Smooth muscle cell (in vitro differentiated cells): ENCODE measurements around the gene SELENOS. TPM values are rescaled to one million over a fixed set of nuclear protein-coding genes. Genes with fewer than 3 reads are reported as not detected.

Experiments
- DNase-seq: peaks from one replicate; lab custom pipeline; 2025; ENCODE audit not compliant: unreplicated experiment; lab: John Stamatoyannopoulos, UW
- H2AFZ ChIP-seq: fragments of 200-600 bp; sonication (generic); 2 replicates; pipeline ENCODE4 v1.6.0; 2016; ENCODE audit warnings: antibody characterized with exemption, low read depth, mild to moderate bottlenecking
- H3F3A ChIP-seq: fragments of 200-600 bp; sonication (generic); 2 replicates; pipeline ENCODE4 v1.6.0; 2017; ENCODE audit warnings: antibody characterized with exemption, low read depth
- H3K27ac ChIP-seq: fragments of 200-600 bp; sonication (generic); 2 replicates; pipeline ENCODE4 v1.5.1; 2016; ENCODE audit warnings: low read depth, mild to moderate bottlenecking
- H3K27me3 ChIP-seq: fragments of 200-600 bp; sonication (generic); 2 replicates; pipeline ENCODE4 v1.6.1; 2016; ENCODE audit warnings: low read depth, mild to moderate bottlenecking
- H3K36me3 ChIP-seq: fragments of 200-600 bp; sonication (generic); 2 replicates; pipeline ENCODE4 v1.5.1; 2016; ENCODE audit warnings: low read depth
- H3K4me1 ChIP-seq: fragments of 200-600 bp; sonication (generic); 2 replicates; pipeline ENCODE4 v1.5.1; 2016; ENCODE audit warnings: low read depth
- H3K4me2 ChIP-seq: fragments of 200-600 bp; sonication (generic); 2 replicates; pipeline ENCODE4 v1.6.0; 2016; ENCODE audit warnings: mild to moderate bottlenecking
- H3K4me3 ChIP-seq: fragments of 200-600 bp; sonication (generic); 2 replicates; pipeline ENCODE4 v1.5.1; 2016; ENCODE audit warnings: mild to moderate bottlenecking
- H3K79me2 ChIP-seq: fragments of 200-600 bp; sonication (generic); 2 replicates; pipeline ENCODE4 v1.6.0; 2016; ENCODE audit warnings: low read depth, mild to moderate bottlenecking
- H3K9ac ChIP-seq: fragments of 200-600 bp; sonication (generic); 2 replicates; pipeline ENCODE4 v1.6.0; 2016; ENCODE audit warnings: low read depth
- H3K9me3 ChIP-seq: fragments of 200-600 bp; sonication (generic); replicated peaks from 2 replicates; pipeline ENCODE4 v1.5.1; 2016; ENCODE audit warnings: low read depth
- H4K20me1 ChIP-seq: fragments of 200-600 bp; sonication (generic); 2 replicates; pipeline ENCODE4 v1.6.0; 2016; ENCODE audit warnings: low read depth
- CTCF ChIP-seq: fragments of 200-600 bp; sonication (generic); IDR thresholded peaks from 2 replicates; pipeline ENCODE4 v1.5.1; 2017; ENCODE audit warnings: borderline replicate concordance, mild to moderate bottlenecking, antibody characterized with exemption; ENCODE audit not compliant: insufficient read depth, poor library complexity, severe bottlenecking
- WGBS: methylation state at CpG from one replicate; pipeline ENCODE4 v1.1.7; 2016; ENCODE audit warnings: low lambda C conversion rate; 5-methylcytosine and 5-hydroxymethylcytosine counted together
- polyA plus RNA-seq: library from polyadenylated mRNA; unstranded; fragments of >200 nt; fragmentation: Nextera tagmentation; extraction: Ambion mirVana; gene quantifications from 2 replicates; pipeline ENCODE4 v1.2.1, GENCODE V29; 2016
- total RNA-seq: library from RNA; depleted of rRNA; stranded (reverse); fragments of >200 nt; gene quantifications from 2 replicates; pipeline ENCODE4 v1.2.3, GENCODE V29; 2014

The SELENOS gene
- total and polyA plus RNA-seq, 2 experiments from 2014 or later, result 108 to 130 TPM

GRCh38 chr15:101273534-101273933 lies 3.8 kb downstream of the SELENOS start:
- no peaks in the 10 kb centered on the region for H3K27me3 ChIP-seq
- H4K20me1 ChIP-seq, result peaks cover 48% of the 10 kb centered on the region
- peaks cover 42% of the 10 kb centered on the region for H3K36me3 ChIP-seq
- 90% methylated on average over 5 of the region's 5 CpGs for WGBS
- peaks cover 5% of the 10 kb centered on the region for H3K4me1 ChIP-seq
- no peak overlapping the region for H2AFZ ChIP-seq
- no peak overlapping the region for H3K9ac ChIP-seq
- DNase-seq, result no peak
- peaks cover 36% of the 10 kb centered on the region for H3F3A ChIP-seq
- no peak for TF ChIP-seq CTCF
- H3K4me2 ChIP-seq, result no peak overlapping the region
- H3K79me2 ChIP-seq, result peaks cover 26% of the 10 kb centered on the region
- H3K27ac ChIP-seq, result no peak overlapping the region
- no peaks in the 10 kb centered on the region for H3K9me3 ChIP-seq
- H3K4me3 ChIP-seq, result no peak overlapping the region

- Histone ChIP-seq H3K4me1 (peaks cover 5% of the 10 kb centered on the region), H4K20me1 (peaks cover 48% of the 10 kb centered on the region), H3F3A (peaks cover 39% of the 10 kb centered on the region), H3K9ac (no peak overlapping the region), H3K27me3 (no peaks in the 10 kb centered on the region), H3K4me3 (no peak overlapping the region), H3K27ac (no peak overlapping the region), H3K4me2 (no peak overlapping the region), H2AFZ (no peak overlapping the region), H3K36me3 (peaks cover 42% of the 10 kb centered on the region), H3K9me3 (no peaks in the 10 kb centered on the region), H3K79me2 (peaks cover 26% of the 10 kb centered on the region)
- no peak for TF ChIP-seq CTCF
- no peak for DNase-seq
- 83% methylated on average over 9 of the region's 9 CpGs for WGBS
These were observed 4.7 kb downstream of the SELENOS start for GRCh38 chr15:101272584-101272983.

- H3K4me1 ChIP-seq, result no peaks in the 10 kb centered on the region
- H3K9me3 ChIP-seq, result no peaks in the 10 kb centered on the region
- no peak overlapping the region for H3K9ac ChIP-seq
- peaks cover 2% of the 10 kb centered on the region for H3K79me2 ChIP-seq
- no peak overlapping the region for H2AFZ ChIP-seq
- peaks cover 47% of the 10 kb centered on the region for H3F3A ChIP-seq
- H3K36me3 ChIP-seq, result peaks cover 35% of the 10 kb centered on the region
- H3K27me3 ChIP-seq, result no peaks in the 10 kb centered on the region
- DNase-seq, result no peak
- peak; percentile 17 for TF ChIP-seq CTCF
- 94% methylated on average over 16 of the region's 16 CpGs for WGBS
- H3K4me2 ChIP-seq, result no peak overlapping the region
- peaks cover 25% of the 10 kb centered on the region for H4K20me1 ChIP-seq
- no peak overlapping the region for H3K27ac ChIP-seq
- H3K4me3 ChIP-seq, result no peak overlapping the region
These were observed 7.6 kb downstream of the SELENOS start for GRCh38 chr15:101269479-101270223.
